Measurements from ENCODE around the gene NIP7.

The NIP7 gene

DNA sequence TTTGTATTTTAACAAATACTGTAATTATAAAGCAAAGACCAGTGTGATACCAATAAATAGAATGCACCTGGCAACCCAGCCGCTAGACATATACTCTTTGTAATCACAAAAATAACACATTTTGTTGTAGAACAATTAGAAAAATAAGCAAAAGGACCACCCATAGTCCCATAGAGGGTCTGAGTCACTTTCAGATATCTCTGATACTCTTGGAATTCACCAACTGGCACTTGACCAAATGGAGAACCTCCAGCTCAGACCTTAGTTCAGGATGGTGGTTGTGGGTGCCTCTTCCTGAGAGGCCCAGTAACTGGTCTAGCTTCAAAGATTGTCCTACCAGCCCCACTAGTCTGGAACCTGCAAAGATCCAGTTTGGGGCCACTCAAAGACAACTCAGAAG lies 47.0 kb downstream of the NIP7 start:
- no peak overlapping the region for H3K27ac ChIP-seq (ENCODE audit: low read depth, low read length)
- peaks cover 7% of the 10 kb centered on the region for H3K36me3 ChIP-seq (ENCODE audit: control insufficient read depth, insufficient read depth, low read length)
- H3K4me3 ChIP-seq (ENCODE audit: low read length): no peak overlapping the region
- no peak overlapping the region for H3K9ac ChIP-seq (ENCODE audit: low read length)
- H3K27me3 ChIP-seq (ENCODE audit: control insufficient read depth, insufficient read depth, low read length): no peaks in the 10 kb centered on the region
- H3K4me1 ChIP-seq (ENCODE audit: control insufficient read depth, insufficient read depth, low read length): peaks cover 4% of the 10 kb centered on the region

Measured in rectal smooth muscle tissue (tissue), 1 donor.